T follicular helper cell (primary cell): Measurements from ENCODE around the gene FIGNL1.

Source experiments
- DNase-seq: peaks from one replicate; pipeline ENCODE4 v3.0.0-alpha.2; 2020; ENCODE audit warnings: low read depth
- total RNA-seq, 2 experiments: gene quantifications; one replicate each; lab custom pipeline; 2026; lab: John Stamatoyannopoulos, UW

The FIGNL1 gene
- total RNA-seq = 36.1 to 53.6 reads per million in 2 experiments

- DNase-seq = peak; percentile 64
These were observed at the start of gene FIGNL1 for GRCh38 chr7:50449881-50450589. FIGNL1 (minus strand) TSS chr7:50450350; CDS start chr7:50447287, 3,063 bp downstream.

GRCh38 chr7:50499092-50499491 lies 48.9 kb upstream of the FIGNL1 start:
- DNase-seq = no peak

- DNase-seq = no peak
These were observed 47.8 kb upstream of the FIGNL1 start for GRCh38 chr7:50497968-50498367.

GRCh38 chr7:50497068-50497642 lies 47.0 kb upstream of the FIGNL1 start:
- DNase-seq = no peak

- DNase-seq = no peak
These were observed 46.4 kb upstream of the FIGNL1 start for GRCh38 chr7:50496569-50496968.

- no peak for DNase-seq
These were observed 45.6 kb upstream of the FIGNL1 start for GRCh38 chr7:50495746-50496145.

- no peak for DNase-seq
These were observed 42.8 kb upstream of the FIGNL1 start for GRCh38 chr7:50492770-50493519.

- no peak for DNase-seq
These were observed 41.8 kb upstream of the FIGNL1 start for GRCh38 chr7:50491943-50492342.

GRCh38 chr7:50491209-50491608 lies 41.1 kb upstream of the FIGNL1 start:
- no peak for DNase-seq

- no peak for DNase-seq
These were observed 38.2 kb upstream of the FIGNL1 start for GRCh38 chr7:50488379-50488778.

GRCh38 chr7:50486512-50486911 lies 36.4 kb upstream of the FIGNL1 start:
- DNase-seq = no peak

- DNase-seq = no peak
These were observed 31.7 kb upstream of the FIGNL1 start for GRCh38 chr7:50481867-50482266.

GRCh38 chr7:50480797-50481196 lies 30.6 kb upstream of the FIGNL1 start:
- DNase-seq = no peak

- DNase-seq = no peak
These were observed 29.8 kb upstream of the FIGNL1 start for GRCh38 chr7:50479743-50480517.

GRCh38 chr7:50477640-50478039 lies 27.5 kb upstream of the FIGNL1 start:
- no peak for DNase-seq

- no peak for DNase-seq
These were observed 26.9 kb upstream of the FIGNL1 start for GRCh38 chr7:50476953-50477625.

GRCh38 chr7:50475340-50475739 lies 25.2 kb upstream of the FIGNL1 start:
- no peak for DNase-seq

GRCh38 chr7:50474382-50475160 lies 24.4 kb upstream of the FIGNL1 start:
- no peak for DNase-seq

GRCh38 chr7:50473531-50473930 lies 23.4 kb upstream of the FIGNL1 start:
- no peak for DNase-seq

- DNase-seq = no peak
These were observed 22.3 kb upstream of the FIGNL1 start for GRCh38 chr7:50472427-50472826.

- DNase-seq = no peak
These were observed 21.8 kb upstream of the FIGNL1 start for GRCh38 chr7:50471970-50472369.
